OCI-LY1 (cell line): ENCODE measurements around the gene VAV3.

ENCODE experiments used
- CTCF ChIP-seq: fragments of 200-600 bp; sonication (generic), shearing (Covaris generic); IDR thresholded peaks from 2 replicates; pipeline ENCODE4 v1.5.1; 2017; ENCODE audit warnings: mild to moderate bottlenecking, antibody characterized with exemption, low read length, moderate library complexity, mixed read lengths
- EZH2 ChIP-seq: fragments of 200-600 bp; sonication (generic), shearing (Covaris generic); IDR thresholded peaks from 2 replicates; pipeline ENCODE4 v1.8.0; 2017; ENCODE audit warnings: borderline replicate concordance, mixed run types, mild to moderate bottlenecking, antibody characterized with exemption, low read length, moderate library complexity, mixed read lengths

GRCh38 chr1:107590087-107590486, 374.9 kb downstream of the VAV3 start:
- TF ChIP-seq CTCF, result no peak
- no peak for TF ChIP-seq EZH2
